Measurements from ENCODE around the gene TMEM114.

Gene TMEM114

GRCh38 chr16:8589900-8590688 lies at the start of gene TMEM114:
Gene TMEM114 (minus strand): TSS chr16:8590511. CDS start chr16:8589838, 673 bp downstream.
- DNase-seq, result no peak

DNA sequence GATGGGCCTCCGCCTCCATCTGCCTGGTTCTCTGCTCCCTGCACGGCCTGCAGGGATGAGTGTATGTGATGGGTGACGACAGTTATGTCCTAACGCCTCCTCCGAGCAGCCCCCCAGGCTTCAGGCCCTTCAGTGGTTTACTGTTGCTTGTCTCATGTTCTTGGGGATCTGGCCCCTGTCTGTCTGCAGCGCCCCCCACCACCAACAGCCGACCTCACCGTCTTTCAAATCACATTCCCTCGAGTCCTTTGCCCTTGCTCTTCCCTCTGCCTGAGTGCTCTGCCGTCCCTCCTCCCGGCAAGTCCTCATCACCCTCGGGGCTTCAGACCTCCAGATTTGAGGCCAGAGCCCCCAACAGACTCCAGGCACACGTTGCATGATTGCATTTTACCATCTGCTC lies 49.4 kb upstream of the TMEM114 start:
- no peak for DNase-seq

GRCh38 chr16:8634991-8635736 lies 44.9 kb upstream of the TMEM114 start:
- no peak for DNase-seq

GRCh38 chr16:8632675-8633182 lies 42.4 kb upstream of the TMEM114 start:
- DNase-seq, result no peak

GRCh38 chr16:8631818-8632465 lies 41.6 kb upstream of the TMEM114 start:
- DNase-seq, result no peak

- DNase-seq, result no peak
Observed at GRCh38 chr16:8631373-8631772, 41.1 kb upstream of the TMEM114 start.

DNA sequence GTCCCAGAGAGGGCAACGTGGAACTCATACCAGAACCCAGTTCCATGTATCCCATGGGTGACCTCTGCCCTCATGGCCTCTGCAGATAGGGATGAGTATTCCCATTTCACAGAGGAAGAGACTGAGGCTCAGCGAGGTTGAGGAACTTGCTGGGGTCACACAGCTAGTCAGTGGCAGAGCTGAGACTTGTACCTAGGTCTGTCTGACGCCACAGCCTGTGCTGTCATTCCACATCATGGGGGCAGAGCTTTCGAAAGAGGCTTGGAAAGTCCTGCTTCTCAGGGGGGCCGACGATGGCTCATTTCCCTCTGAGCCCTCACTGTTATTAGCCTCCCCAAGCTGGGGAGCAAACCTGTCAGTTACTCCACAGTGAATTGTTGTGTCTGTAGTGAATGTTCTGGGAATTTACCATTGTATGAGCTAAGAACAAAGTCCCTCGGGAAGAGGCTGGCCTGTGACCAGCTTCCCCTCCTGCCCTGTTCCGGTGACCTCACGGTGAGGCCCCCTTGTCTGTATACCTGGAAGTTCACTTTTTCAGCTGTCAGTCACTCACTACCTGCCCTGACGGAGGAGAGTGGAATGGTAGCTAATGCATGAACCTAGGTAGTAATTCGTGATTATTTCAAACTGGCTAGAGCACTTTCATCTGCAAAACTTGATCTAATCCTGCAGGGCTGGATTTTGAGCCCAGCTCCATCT lies 40.1 kb upstream of the TMEM114 start:
- DNase-seq, result no peak

- DNase-seq, result no peak
Observed at GRCh38 chr16:8628981-8629725, 38.8 kb upstream of the TMEM114 start.

GRCh38 chr16:8627456-8627855 lies 37.1 kb upstream of the TMEM114 start:
- DNase-seq, result no peak

GRCh38 chr16:8626946-8627345 lies 36.6 kb upstream of the TMEM114 start:
- no peak for DNase-seq

DNA sequence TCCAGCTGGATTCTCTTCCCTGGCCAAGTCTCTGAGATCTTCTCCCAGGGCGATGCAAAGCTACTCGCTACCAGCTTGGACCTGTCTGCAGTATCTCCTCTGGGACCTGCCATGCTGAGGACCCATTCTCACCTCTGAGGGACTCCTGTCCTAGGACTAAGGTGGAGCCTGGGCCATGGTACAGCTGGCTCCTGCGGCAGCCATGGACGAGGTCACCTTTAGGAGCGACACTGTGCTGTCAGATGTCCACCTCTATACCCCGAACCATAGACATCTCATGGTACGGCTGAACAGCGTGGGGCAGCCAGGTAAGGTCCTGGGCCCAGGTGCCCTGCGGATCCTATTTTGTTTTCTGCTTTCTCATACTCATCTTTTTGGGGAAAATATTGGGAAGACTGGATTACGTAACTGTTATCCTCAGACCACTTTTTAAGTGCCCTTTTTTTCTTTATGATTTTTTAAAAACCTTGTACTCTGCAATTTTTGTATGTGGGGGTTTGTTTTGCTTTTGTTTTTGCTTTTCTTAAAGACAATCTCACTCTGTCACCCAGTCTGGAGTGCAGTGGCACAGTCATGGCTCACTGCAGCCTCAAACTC lies 35.3 kb upstream of the TMEM114 start:
- DNase-seq, result no peak

- no peak for DNase-seq
Observed at GRCh38 chr16:8623634-8624033, 33.3 kb upstream of the TMEM114 start.

- DNase-seq, result no peak
Observed at GRCh38 chr16:8622315-8622656, 32.0 kb upstream of the TMEM114 start.

- peak; percentile 93 for DNase-seq
Observed at GRCh38 chr16:8621572-8622314, 31.4 kb upstream of the TMEM114 start, which contains the start of gene METTL22. Gene METTL22 (plus strand): TSS chr16:8621698. CDS start chr16:8625666, 3,968 bp downstream.

GRCh38 chr16:8621222-8621571 lies 30.9 kb upstream of the TMEM114 start:
- DNase-seq, result no peak

GRCh38 chr16:8620535-8620934 lies 30.2 kb upstream of the TMEM114 start:
- DNase-seq, result no peak

DNA sequence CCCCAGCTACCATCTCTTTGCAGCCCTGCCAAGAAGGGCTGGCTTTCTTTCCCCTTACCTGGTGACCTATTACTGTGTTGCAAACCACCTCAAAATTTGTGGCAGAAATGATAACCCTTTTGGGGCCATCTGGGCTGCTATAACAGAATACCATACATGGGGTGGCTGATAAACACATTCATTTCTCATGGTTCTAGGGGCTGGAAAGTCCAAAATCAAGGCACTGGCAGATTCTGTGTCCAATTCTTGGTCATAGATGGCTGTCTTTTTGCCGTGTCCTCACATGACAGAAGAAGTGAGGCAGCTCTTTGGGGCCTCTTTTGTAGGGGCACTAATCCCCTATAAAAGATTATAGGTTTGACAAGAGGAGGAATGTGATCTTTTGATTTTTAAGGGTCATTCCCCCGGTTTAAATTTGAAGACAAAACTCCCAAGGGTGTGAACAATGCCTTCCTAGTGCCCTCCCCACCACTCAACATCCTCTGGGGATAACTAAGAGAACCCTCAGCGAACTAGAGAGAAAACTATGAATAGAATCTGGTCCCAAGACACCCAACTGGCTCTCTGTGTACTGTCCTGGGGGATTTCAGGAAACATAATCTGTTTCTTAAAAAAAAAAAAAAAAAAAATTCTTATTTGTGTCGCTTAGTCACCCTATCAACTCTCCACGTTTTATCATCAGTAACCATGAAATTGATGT lies 29.5 kb upstream of the TMEM114 start:
- DNase-seq, result no peak

DNA sequence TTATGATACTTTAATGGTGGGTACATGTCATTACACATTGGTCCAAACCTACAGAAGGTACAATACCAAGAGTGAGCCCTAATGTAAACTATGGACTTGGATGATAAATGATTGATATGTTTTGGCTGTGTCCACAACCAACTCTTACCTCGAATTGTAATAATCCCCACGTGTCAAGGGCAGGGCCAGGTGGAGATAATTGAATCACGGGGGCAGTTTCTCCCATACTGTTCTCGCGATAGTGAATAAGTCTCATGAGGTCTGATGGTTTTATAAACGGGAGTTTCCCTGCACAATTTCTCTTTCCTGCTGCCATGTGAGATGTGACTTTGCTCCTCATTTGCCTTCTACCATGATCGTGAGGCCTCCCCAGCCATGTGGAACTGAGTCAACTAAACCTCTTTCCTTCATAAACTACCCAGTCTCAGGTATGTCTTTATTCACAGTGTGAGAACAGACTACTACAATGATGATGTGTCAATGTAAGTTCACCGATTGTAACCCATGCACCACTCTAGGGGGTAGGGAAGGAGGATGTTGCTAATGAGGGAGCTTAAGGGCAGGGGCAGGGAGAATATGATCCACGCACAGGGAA lies 24.2 kb upstream of the TMEM114 start:
- DNase-seq, result no peak

GRCh38 chr16:8611886-8612600 lies 21.7 kb upstream of the TMEM114 start:
- DNase-seq, result no peak

Measured in right forelimb (tissue), 1 donor.